CD4-positive, alpha-beta T cell treated with Interleukin-4 for 4 hours (primary cell): Measurements from ENCODE around the gene LILRB4.
A peak's percentile ranks its signal among the peaks of the same experiment; 100 is the strongest.
"Not testable (repeated sequence)": the region's sequence is repeated elsewhere in the genome, so short reads cannot be mapped to it uniquely, and the experiment has no call there.

Experiments
- DNase-seq: peaks from one replicate; pipeline ENCODE4 v3.0.0-alpha.2; 2020

The LILRB4 gene

DNA sequence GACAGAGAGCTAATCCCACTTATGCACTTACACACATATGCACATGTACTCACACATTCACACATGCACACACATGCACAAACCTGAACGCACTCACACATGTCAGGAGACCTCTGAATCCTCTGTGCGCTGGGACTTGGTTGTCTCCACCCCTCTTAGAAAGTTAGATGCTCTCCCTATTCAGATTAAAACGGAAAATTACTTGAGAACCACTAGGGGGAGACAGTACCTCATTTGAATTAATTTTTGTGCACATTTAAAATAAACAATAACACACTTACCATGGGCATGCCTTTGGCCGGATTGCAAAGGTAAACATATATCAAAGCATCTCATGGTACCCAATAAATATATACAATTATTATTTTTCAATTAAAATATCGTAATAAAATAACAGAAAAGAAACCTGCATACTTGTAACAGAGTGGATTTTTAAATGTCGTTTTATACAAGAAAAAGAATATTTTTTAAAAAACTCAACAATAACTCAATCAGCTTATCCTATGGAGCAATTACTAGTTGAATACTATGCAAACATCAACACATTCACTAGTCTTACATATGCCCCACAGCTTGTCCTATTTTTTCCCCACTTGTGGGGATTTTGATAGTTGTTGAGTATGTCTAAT lies 9.5 kb upstream of the LILRB4 start:
- peak; percentile 24 for DNase-seq

DNA sequence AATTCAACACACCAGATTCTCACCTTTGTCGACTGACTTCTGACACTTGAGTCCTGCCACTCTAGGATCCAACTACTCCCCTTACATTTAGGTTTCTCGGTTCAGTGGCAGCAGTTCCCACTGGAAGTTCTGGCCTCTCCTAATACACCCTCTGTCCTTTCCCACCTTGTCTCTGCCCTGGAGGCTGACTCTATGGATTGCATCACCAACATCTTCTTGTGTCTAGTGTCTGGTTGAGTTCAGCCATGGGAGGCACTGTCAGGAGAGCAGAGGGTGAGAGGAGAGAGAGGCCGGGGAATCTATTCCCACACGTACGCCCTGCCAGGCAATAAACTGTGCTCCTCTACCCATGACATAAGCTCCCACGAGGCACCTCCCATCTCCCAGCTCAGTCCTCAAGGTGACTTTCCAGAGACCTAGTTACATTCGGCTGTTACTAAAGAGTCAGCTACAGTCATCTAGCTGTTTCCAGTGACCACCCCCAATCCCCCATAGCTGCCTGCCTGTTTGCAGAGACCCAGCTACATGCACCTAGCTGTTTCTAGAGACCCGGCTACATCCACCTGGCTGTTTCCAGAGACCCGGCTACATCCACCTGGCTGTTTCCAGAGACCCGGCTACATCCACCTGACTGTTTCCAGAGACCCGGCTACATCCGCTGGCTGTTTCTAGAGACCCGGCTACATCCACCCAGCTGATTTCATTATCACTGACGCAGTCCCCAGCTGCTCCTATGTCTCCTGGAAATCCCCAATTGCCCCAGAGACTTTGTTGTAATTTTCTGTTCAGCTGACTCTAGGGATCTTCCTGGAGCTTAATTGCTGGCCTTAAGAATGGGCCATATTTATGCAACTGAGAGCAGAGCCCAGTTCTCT lies 8.1 kb upstream of the LILRB4 start:
- DNase-seq, result no peak

DNA sequence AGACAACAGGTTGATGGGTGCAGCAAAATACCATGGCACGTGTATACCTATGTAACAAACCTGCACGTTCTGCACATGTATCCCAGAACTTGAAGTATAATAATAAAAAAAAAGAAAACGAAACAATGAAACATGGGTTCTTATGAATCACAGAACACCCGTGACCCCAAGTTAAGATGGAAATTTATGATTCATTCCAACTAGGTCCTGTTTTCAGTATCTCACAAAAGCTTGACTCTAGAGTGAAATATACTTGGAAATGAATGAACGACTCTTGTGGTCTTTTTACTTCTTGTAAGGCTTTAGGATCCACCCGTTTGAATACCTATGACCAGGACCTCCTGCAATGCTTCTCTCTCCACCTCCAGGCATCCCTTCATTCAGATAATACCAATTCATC lies 3.5 kb upstream of the LILRB4 start:
- DNase-seq, result no peak

DNA sequence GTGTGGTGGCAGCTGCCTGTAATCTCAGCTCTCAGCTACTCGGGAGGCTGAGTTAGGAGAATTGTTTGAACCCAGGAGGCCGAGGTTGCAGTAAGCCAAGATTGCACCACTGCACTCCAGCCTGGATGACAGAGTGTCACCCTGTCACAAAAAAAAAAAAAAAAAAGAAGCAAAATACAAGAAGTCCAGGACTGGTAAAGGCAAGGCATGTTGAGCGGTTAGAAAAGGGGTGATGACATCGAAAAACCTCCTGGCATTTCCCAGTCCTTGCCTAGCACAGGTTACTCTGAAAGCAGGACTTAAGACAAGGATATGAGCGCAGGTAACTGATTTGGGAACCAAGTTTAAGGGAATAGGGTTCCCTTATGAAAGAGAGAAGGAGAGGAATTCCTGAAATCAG lies 2.5 kb upstream of the LILRB4 start:
- DNase-seq, result no peak

- no peak for DNase-seq
These were observed 1.8 kb upstream of the LILRB4 start for GRCh38 chr19:54660964-54661363.

- DNase-seq, result no peak
These were observed 821 bp upstream of the LILRB4 start for GRCh38 chr19:54661846-54662481.

- DNase-seq, result no peak
These were observed 2.7 kb downstream of the LILRB4 start for GRCh38 chr19:54665530-54665929.

GRCh38 chr19:54667217-54667616 lies 4.4 kb downstream of the LILRB4 start:
- no peak for DNase-seq

DNA sequence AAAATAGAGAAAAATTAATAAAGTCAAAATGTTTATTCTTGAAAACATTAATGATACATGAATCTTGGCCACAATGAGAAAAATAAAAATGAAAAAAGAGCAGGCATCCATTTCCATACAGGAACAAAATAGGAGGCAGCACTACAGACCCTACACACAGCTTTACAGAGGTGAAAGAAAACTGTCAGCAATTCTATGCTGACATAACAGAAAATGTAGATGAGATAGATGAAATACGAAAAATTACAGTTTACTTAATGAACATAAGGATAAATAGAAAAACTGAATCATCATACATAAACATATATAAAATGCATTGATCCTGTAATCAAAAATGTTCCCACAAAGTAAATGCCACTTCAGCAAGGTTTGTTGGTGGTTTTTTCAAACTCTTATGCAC lies 5.6 kb downstream of the LILRB4 start:
- no peak for DNase-seq

- DNase-seq, result no peak
These were observed 8.0 kb downstream of the LILRB4 start for GRCh38 chr19:54670576-54671357.

DNA sequence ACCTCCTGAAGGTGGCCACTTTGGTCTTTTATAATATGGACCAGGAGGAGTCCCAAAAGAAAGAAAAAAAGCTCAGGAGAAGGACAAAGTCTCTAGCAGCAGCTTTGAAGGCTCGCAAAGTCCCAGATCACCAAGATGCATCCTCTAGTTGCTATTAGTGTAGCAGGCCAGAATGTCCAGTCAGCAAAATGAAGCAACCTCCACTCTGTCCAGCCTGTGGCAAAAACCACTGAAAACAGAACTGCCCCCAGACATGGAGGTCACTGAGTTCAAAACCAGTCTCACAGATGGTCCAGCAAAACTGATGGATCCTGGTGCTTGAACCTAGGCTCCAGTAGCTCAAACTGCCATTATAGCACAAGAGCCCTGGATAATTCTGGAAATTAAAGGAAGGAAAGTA lies 10.4 kb downstream of the LILRB4 start:
- DNase-seq, result no peak

- DNase-seq, result peak; percentile 23
These were observed 11.3 kb downstream of the LILRB4 start for GRCh38 chr19:54674021-54674617.

DNA sequence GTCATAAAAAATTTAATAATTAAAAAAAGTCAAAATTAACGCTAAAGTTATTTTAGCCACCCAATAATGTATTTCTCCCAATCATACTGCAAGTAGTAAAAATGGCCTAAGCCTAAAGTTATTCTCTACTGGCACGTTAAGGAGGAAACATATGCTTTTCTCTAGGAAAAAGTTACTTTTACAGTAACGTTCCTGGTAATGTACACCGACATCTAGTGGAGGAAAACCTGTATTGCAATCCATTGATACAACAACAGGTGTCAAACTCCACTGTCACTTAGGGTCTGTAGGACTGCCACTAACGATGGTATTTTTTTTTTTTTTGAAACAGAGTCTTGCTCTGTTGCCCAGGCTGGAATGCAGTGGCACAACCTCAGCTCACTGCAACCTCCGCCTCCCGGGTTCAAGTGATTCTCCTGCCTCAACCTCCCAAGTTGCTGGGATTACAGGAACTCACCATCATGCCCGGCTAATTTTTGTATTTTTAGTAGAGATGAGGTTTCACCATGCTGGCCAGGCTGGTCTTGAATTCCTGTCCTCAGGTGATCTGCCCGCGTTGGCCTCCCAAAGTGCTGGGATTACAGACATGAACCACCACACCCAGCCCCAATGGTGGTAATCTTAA lies 13.5 kb downstream of the LILRB4 start:
- DNase-seq, result peak; percentile 53

DNA sequence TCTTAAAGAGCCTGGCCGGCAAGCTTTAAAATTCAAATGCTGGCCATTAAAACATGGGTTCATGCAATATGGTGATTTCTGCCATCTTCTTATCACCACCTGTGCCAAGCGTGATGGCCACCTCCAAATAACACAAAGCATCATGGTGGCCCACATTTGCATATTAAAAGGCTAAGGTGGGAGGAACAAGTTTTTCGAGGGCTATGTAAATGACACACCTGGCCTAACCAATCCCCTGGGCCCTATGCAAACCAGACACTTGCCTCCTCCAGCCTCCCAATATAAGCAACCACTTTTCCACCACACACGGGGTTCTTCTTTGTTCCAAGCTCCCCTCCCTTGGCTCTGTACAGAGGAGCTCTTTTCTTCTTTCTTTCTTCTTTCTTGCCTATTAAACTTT lies 14.4 kb downstream of the LILRB4 start:
- no peak for DNase-seq

- not testable (repeated sequence) for DNase-seq
These were observed 18.8 kb downstream of the LILRB4 start for GRCh38 chr19:54681596-54681995.

- DNase-seq, result no peak
These were observed 19.6 kb downstream of the LILRB4 start for GRCh38 chr19:54682306-54682856.

DNA sequence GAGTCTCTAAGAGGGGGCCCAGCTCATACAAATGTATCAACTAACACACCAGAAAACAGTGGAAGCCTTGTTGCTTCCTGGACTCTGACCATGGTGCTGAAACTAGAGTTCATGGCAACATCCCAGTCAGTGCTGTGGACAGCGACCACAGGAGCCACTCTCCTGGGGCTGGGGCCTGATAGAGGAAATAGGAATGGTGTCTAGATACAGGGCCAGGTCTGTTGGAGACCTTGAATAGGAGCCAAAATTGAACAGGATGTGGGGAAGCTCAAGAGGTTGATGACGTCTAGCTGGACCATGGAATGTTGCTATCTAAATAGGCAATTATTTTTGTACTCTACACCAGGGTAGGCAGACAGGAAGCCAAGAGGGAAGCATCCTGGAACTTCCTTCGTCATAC lies 21.7 kb downstream of the LILRB4 start:
- DNase-seq, result no peak

GRCh38 chr19:54691582-54692297 lies 29.0 kb downstream of the LILRB4 start:
- DNase-seq, result no peak

DNA sequence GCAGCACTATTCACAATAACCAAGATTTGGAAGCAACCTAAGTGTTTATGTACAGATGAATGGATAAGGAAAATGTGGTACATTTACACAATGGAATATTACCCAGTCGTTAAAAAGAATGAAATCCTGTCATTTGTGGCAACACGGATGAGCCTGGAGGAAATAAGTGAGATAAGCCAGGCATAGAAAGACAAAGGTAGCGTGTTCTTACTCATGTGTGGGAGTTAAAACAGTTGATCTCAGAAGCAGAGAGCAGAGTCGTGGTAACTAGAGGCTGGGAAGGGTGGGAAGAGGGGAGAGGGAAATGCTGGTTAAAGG lies 29.5 kb downstream of the LILRB4 start:
- DNase-seq, result no peak

- no peak for DNase-seq
These were observed 31.9 kb downstream of the LILRB4 start for GRCh38 chr19:54694648-54695047.

GRCh38 chr19:54696117-54696548 lies 33.3 kb downstream of the LILRB4 start:
- no peak for DNase-seq
